Measurements from ENCODE around the gene CCDC51.
A peak's percentile ranks its signal among the peaks of the same experiment; 100 is the strongest.
"Not testable (repeated sequence)": the region's sequence is repeated elsewhere in the genome, so short reads cannot be mapped to it uniquely, and the experiment has no call there.

Gene CCDC51

GRCh38 chr3:48408823-48409281 is 31.1 kb downstream of the CCDC51 start:
- DNase-seq (ENCODE audit: extremely low read depth in 1 of 2, low read depth in 1 of 2), result no peak

- DNase-seq (ENCODE audit: extremely low read depth in 1 of 2, low read depth in 1 of 2), result no peak
Measured at GRCh38 chr3:48407542-48408099, 32.3 kb downstream of the CCDC51 start.

- no peak for DNase-seq (ENCODE audit: extremely low read depth in 1 of 2, low read depth in 1 of 2)
Measured at GRCh38 chr3:48406443-48407431, 33.2 kb downstream of the CCDC51 start.

- no peak for DNase-seq (ENCODE audit: extremely low read depth in 1 of 2, low read depth in 1 of 2)
Measured at GRCh38 chr3:48405971-48406370, 33.9 kb downstream of the CCDC51 start.

GRCh38 chr3:48405343-48405881 is 34.5 kb downstream of the CCDC51 start:
- no peak for DNase-seq (ENCODE audit: extremely low read depth in 1 of 2, low read depth in 1 of 2)

GRCh38 chr3:48404440-48405342 is 35.2 kb downstream of the CCDC51 start:
- no peak for DNase-seq (ENCODE audit: extremely low read depth in 1 of 2, low read depth in 1 of 2)

- no peak for DNase-seq (ENCODE audit: extremely low read depth in 1 of 2, low read depth in 1 of 2)
Measured at GRCh38 chr3:48403533-48404439, 36.1 kb downstream of the CCDC51 start.

GRCh38 chr3:48402907-48403306 is 37.0 kb downstream of the CCDC51 start:
- no peak for DNase-seq (ENCODE audit: extremely low read depth in 1 of 2, low read depth in 1 of 2)

- DNase-seq (ENCODE audit: extremely low read depth in 1 of 2, low read depth in 1 of 2), result no peak
Measured at GRCh38 chr3:48402281-48402732, 37.6 kb downstream of the CCDC51 start.

GRCh38 chr3:48401434-48401901 is 38.5 kb downstream of the CCDC51 start:
- DNase-seq (ENCODE audit: extremely low read depth in 1 of 2, low read depth in 1 of 2), result not testable (repeated sequence)

- peak in 1 of 2 donors; percentile 34 for DNase-seq (ENCODE audit: extremely low read depth in 1 of 2, low read depth in 1 of 2)
Measured at GRCh38 chr3:48400824-48401433, 39.0 kb downstream of the CCDC51 start.

- no peak for DNase-seq (ENCODE audit: extremely low read depth in 1 of 2, low read depth in 1 of 2)
Measured at GRCh38 chr3:48399387-48400172, 40.3 kb downstream of the CCDC51 start.

- DNase-seq (ENCODE audit: extremely low read depth in 1 of 2, low read depth in 1 of 2), result no peak
Measured at GRCh38 chr3:48398701-48399386, 41.1 kb downstream of the CCDC51 start.

- DNase-seq (ENCODE audit: extremely low read depth in 1 of 2, low read depth in 1 of 2), result no peak
Measured at GRCh38 chr3:48397767-48398681, 41.9 kb downstream of the CCDC51 start.

GRCh38 chr3:48395714-48396113 is 44.2 kb downstream of the CCDC51 start:
- no peak for DNase-seq (ENCODE audit: extremely low read depth in 1 of 2, low read depth in 1 of 2)

- DNase-seq (ENCODE audit: extremely low read depth in 1 of 2, low read depth in 1 of 2), result no peak
Measured at GRCh38 chr3:48394391-48394790, 45.5 kb downstream of the CCDC51 start.

- no peak for DNase-seq (ENCODE audit: extremely low read depth in 1 of 2, low read depth in 1 of 2)
Measured at GRCh38 chr3:48388966-48389365, 51.0 kb downstream of the CCDC51 start.
